Activated CD4-positive, alpha-beta T cell treated with anti-CD3 and anti-CD28 coated beads, Interleukin-2, amount 50 U/mL, for 48 hours (primary cell): ENCODE data around the gene RPLP2.

Experiments
- DNase-seq, 2 experiments: peaks; one replicate each; pipeline ENCODE4 v3.0.0-alpha.2; 2020

Gene RPLP2

GRCh38 chr11:837990-838307 lies 28.2 kb downstream of the RPLP2 start:
- no peak for DNase-seq

GRCh38 chr11:838441-839279 lies 28.9 kb downstream of the RPLP2 start:
- no peak for DNase-seq

- no peak for DNase-seq
These were observed 29.5 kb downstream of the RPLP2 start for GRCh38 chr11:839280-839623.

GRCh38 chr11:839875-840617 lies 30.3 kb downstream of the RPLP2 start:
- DNase-seq = no peak

- DNase-seq = no peak
These were observed 32.2 kb downstream of the RPLP2 start for GRCh38 chr11:841981-842369.

GRCh38 chr11:842370-843002 lies 32.7 kb downstream of the RPLP2 start, which contains the start of the genes POLR2L and TSPAN4:
TSS of gene POLR2L (minus strand) at chr11:842529. CDS start at chr11:842508, 21 bp downstream.
TSS of gene TSPAN4 (plus strand) at chr11:842852. CDS start at chr11:850305, 7,453 bp downstream.
- peak; percentile 88 to 91 for DNase-seq

- no peak for DNase-seq
These were observed 33.4 kb downstream of the RPLP2 start for GRCh38 chr11:843086-843734.

- DNase-seq = no peak
These were observed 34.3 kb downstream of the RPLP2 start for GRCh38 chr11:843818-844692.

GRCh38 chr11:844693-845644 lies 35.2 kb downstream of the RPLP2 start:
- DNase-seq = no peak

GRCh38 chr11:845872-846495 lies 36.2 kb downstream of the RPLP2 start:
- DNase-seq = no peak

- DNase-seq = no peak
These were observed 36.8 kb downstream of the RPLP2 start for GRCh38 chr11:846496-847098.

GRCh38 chr11:847876-848275 lies 38.1 kb downstream of the RPLP2 start:
- no peak for DNase-seq

- peak; percentile 70 to 75 for DNase-seq
These were observed 38.7 kb downstream of the RPLP2 start for GRCh38 chr11:848380-848931.

- peak in 1 of 2 experiments; percentile 55 for DNase-seq
These were observed 39.5 kb downstream of the RPLP2 start for GRCh38 chr11:849104-849824.

GRCh38 chr11:849951-850774 lies 40.4 kb downstream of the RPLP2 start:
- DNase-seq = no peak

- DNase-seq = no peak
These were observed 41.3 kb downstream of the RPLP2 start for GRCh38 chr11:850775-851763.

GRCh38 chr11:852762-853161 lies 43.0 kb downstream of the RPLP2 start:
- DNase-seq = no peak
